ENCODE measurements around the gene PRR14L.

Gene PRR14L

DNA sequence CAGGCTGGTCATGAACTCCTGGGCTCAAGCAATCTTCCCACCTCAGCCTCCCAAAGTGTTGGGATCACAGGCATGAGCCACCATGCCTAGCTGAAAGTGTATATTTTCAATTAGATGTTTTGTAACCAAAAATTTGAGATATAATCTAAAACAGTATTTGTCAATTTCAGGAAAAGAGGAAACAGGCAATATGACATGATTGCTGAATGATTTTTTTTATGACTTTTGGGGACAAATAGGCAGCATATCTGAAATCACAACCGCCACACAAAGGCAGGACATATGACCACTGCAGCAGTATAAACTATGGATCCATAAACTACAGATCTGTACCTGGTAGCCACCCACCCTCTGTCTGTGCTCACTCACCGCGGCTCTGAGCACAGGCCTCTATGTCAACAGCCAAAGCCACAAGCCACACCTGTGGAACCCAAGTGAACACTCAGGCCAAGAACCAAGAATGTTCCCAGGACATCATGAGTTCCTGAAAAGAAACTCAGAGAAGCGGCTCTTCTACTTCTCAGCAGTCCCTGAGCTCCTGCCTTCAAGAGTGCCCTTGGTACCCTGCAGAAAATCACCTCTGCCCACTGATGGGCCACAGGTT lies 110.4 kb downstream of the PRR14L start:
- no peak for DNase-seq (ENCODE audit: low spot score)

DNA sequence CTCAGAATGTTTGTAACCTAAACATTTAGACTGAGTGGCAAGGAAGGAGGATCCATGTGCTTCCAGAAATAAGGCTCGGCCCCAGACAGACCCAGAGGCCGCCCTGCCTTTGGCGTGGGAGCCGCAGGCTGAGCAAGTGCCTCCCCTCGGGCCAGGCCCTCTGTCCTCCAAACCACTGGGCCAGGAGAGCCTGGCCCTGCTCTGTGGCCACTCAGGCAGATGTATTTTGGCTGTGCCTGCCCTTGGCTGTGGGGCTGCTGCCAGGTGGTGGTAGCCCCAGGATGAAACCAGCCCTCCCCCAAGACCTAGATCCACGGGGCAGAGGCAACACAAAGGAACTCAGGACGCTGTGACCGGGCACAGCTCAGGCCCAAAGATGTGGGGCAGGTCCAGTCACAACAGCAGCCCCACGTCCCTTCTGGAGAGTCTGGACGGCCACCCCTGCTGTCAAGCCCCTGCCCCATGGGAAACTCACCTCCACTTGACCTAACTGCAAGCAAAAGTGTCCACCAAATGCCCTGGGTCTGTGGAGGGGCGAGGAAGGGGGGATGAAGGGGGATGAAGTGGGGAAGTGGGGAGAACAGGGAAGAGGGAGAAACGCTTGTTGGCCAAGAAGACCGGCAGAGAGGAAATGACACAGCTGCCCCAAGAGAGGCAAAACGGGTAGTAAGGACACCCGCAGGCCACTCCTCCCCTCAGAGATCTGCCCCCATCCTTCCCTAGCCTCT lies 111.9 kb downstream of the PRR14L start:
- DNase-seq (ENCODE audit: low spot score): no peak

DNA sequence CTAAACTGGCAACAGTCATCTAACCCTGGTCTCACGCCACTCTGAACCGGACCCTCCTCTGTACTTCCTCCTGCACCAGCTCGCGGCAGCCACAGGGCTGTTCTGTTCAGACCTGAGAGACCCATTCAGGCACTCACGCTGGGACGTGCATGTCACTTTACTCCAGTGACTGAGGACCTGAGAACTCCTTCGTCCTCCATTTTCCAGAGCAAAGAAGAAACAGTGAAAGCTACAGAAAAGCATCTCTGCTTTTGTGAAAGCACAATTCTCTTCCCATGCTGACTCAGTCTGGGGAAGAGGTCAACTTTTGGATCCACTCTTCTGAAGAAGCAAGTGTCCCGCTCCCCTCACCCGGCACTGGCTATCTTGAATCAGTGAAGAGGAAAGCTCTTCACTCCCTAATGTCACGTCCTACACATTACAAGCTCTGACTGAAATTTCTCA lies 112.5 kb downstream of the PRR14L start:
- DNase-seq (ENCODE audit: low spot score): no peak

DNA sequence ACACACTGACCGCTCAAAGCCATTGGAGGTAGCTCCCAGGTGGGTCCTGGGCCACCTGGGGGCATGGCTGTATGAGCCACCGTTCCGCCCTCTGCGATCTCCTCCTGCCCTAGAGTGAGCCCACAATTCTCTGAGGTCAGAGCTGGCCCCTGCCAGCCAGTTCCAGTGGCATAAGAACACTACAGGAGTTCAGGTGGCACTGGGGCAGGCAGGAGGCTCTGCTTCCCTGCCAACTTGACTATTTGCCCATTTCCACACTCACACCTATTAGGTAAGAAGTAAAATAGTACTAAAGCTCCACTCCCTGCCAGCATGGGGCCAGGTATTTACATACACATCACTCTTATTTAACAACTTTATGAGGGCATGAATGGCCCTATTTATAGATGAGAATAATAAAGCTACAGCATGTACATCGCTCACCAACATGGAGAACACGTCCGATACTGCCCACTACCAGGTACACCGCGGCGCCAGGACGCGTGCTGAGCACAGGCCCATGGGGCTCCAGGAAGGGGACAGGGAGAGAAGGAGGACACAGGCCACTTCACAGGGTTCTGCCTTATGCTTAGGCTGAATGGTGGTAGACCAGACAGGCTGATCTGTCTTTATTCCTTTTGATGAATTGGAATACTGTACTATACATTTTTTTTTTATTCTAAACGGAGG lies 114.2 kb downstream of the PRR14L start:
- no peak for DNase-seq (ENCODE audit: low spot score)

DNA sequence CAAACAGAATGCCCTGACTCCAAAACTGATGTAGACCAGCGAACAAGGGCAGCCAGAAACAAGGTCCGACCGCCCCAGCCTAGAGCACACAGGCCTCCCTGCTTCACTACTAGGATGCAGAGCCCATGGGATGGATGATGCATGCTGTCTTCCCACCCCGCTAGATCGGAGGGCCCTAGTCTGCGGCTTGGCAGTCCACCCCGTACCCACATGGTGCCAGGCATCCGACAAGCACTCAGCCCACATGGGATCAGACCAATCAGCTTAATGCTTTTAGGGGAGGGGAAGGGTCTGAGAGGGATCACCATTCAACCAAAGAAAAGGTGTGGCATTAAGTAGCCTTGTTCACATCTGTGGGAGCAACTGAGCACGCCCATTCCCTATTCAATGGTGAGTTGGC lies 118.5 kb downstream of the PRR14L start:
- no peak for DNase-seq (ENCODE audit: low spot score)
